AG08395 (cell line): ENCODE data around the gene NHSL1.

Experiments used
- DNase-seq: peaks from one replicate; pipeline ENCODE4 v3.0.0; 2012; ENCODE audit warnings: mixed read lengths, low spot score

Gene NHSL1, protein sequence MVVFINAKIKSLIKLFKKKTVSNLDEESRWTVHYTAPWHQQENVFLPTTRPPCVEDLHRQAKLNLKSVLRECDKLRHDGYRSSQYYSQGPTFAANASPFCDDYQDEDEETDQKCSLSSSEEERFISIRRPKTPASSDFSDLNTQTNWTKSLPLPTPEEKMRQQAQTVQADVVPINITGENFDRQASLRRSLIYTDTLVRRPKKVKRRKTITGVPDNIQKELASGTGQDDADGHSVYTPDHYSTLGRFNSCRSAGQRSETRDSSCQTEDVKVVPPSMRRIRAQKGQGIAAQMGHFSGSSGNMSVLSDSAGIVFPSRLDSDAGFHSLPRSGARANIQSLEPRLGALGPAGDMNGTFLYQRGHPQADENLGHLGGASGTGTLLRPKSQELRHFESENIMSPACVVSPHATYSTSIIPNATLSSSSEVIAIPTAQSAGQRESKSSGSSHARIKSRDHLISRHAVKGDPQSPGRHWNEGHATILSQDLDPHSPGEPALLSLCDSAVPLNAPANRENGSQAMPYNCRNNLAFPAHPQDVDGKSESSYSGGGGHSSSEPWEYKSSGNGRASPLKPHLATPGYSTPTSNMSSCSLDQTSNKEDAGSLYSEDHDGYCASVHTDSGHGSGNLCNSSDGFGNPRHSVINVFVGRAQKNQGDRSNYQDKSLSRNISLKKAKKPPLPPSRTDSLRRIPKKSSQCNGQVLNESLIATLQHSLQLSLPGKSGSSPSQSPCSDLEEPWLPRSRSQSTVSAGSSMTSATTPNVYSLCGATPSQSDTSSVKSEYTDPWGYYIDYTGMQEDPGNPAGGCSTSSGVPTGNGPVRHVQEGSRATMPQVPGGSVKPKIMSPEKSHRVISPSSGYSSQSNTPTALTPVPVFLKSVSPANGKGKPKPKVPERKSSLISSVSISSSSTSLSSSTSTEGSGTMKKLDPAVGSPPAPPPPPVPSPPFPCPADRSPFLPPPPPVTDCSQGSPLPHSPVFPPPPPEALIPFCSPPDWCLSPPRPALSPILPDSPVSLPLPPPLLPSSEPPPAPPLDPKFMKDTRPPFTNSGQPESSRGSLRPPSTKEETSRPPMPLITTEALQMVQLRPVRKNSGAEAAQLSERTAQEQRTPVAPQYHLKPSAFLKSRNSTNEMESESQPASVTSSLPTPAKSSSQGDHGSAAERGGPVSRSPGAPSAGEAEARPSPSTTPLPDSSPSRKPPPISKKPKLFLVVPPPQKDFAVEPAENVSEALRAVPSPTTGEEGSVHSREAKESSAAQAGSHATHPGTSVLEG (N-terminal part only)

DNA sequence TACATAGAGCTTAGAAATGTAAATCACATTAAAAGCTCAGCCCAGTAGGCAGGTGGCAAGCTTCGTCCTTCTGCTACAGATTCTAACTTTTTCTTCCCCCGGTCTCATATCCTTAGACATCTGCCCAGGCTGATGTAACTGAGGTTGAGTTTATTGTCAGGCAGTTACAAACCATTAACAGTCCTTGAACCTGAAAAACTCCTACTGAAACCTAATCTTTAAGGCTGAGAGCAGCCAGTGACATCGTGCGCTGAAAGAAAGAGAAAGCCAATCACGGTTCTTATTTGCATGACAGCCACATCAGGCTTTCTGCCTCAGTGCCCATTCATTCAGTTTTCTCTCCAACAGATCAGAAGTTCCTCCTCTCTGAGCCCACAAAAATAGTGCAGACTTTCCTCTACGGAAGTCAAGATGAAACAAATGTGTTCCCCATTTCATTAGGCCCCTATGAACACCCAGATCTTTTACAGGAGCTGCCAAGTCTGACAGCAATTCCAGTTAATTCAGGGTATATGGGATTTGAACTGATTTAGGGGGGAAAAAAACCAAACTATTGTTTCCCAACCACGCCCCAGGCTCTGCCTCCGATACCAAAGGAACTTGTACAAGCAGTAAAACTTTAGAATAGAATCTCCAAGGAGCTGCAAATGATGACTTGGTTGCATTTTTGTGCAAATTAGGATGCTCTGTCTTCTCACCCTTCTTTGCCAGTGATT is at the start of gene NHSL1:
Gene NHSL1 (minus strand): TSS at position 192 of the 716 bp plus-strand sequence. CDS start 204 bp downstream, outside the sequence.
- no peak for DNase-seq

DNA sequence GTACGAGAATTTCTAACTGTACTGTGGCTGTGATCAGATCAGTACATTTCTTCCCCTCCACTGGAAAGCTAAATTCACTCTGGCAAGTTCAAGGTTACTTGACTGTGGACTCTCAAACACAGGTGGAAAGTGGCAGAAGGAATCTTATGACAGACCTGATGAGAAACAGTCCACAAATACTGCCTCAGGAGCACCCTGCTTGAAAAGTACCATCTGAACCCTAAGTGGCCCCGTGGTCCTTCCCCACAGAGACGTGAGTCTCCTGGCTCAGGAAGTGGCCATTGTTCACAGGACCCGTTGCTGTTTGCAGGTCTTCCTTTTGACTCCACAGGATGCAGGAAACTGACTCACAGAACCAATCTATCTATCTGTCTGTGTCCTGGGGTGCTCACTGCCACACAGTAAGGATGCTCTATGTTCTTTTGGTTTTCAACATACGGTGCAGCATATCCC is 47.5 kb upstream of the NHSL1 start:
- no peak for DNase-seq

DNA sequence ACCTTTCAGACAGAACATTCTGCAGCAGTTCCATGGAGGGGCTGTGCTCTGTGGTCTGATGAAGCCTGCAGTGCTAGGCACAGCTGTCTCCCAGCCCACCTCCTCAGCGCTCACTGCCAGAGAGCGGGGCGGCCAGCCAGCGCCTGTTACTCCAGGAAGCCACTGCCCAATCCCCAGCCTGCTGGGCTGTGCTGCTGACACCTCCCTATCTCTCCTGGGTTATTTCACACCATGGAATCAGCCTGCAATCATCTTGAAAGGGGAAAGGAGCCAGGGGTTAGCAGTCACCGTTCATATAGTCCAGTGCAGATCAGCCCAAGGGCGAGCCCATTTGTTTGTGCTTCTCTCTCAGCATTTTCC is 46.3 kb upstream of the NHSL1 start:
- DNase-seq: peak; percentile 58

DNA sequence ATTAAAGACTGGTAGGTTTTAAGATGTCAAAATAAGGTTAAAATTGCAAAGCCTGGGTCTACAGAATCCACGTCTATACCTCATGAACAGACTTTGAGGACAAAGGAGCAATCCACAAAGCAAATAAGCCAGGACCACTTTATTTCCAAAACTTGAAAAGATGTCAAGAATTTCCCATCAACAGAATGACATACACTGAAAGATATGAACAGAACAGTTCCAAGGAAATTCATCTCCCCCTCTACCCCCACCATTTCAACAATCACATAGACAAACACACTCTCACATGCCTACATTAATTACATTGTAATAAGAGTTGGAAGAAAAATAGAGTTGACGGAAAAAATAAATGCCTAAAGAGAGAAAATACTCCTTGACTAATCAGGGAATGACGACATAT is 45.2 kb upstream of the NHSL1 start:
- no peak for DNase-seq

DNA sequence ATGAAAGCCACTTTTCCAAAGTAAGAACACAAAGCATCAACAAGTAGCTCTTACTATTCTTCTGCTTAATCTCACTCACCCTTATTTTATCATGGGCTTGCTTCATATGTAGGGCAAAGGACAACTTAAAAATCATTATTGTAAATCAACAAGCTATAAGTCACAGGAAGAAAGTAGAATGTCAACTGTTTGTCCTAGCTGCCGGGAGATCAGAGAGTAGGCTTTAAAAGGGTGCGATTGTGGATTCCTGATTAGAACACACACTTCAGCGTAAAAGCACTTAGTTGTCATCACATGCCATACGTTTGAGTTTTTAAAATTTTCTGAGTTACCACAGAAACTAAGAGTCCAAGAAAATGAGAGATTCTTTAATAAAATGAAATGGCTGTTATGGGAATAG is 44.4 kb upstream of the NHSL1 start:
- no peak for DNase-seq

DNA sequence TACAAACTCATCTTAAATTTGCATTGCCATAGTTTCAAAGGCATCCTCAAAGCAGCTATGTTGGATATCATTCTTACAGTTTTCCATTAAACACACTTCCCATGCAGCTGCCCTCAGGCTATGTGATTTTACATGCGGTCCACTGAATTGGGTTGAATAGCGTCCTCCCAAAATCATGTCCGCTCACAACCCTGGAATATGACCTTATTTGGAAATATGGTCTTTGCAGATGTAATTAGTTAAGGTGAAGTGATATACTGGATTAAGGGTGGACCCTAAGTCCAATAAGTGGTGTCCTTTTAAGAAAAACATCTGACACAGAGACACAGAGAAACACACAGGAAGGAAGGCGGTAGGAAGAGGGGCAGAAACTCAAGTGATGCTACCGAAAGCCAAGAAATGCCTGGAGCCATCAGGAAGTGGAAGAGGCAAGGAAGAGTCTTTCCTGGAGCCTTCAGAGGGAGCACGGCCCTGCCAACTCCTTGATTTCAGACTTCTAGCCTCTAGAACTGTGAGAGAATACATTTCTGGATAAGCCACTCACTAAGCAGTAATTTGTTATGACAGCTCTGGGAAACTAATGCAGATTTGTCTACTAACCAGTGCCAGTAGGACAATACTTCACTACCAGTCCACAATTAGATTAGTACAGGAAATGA is 42.7 kb upstream of the NHSL1 start:
- DNase-seq: no peak

DNA sequence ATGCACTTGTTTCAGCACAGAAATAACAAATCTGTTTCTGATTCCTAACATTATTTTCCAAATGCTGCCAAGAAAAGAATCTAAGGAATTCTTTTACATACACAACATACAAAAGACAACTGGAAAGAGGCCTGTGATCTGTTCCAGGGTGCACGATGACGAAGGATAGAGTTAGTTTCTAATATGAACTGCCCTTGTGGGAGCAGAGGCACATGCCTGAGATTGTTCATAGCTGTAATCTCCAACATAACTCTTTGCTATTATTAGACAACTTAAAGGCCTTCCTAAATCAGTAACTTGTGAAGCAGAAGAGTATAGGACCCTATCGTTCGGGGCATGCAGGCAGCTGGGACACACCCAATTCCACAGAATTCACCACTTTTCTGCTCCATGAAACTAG is 41.2 kb upstream of the NHSL1 start:
- DNase-seq: peak; percentile 53

DNA sequence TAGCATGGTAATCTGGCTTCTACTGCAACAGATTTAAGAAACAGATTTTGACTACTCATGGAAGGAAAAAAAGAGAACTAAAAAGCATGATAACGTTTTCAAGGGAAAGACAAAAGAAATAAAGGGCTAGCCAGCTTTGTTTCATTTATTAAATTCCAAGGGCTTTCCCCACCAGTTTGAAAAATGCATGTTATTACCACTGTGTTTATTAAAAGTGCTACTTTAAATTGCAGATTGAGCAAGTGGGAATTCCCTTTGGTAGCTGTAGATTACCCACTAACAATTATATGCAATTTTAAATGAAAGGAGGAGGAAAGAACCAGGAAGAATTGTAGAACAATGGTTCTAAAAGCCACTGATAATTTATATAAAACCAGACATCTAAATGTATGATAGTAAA is 40.6 kb upstream of the NHSL1 start:
- DNase-seq: no peak

DNA sequence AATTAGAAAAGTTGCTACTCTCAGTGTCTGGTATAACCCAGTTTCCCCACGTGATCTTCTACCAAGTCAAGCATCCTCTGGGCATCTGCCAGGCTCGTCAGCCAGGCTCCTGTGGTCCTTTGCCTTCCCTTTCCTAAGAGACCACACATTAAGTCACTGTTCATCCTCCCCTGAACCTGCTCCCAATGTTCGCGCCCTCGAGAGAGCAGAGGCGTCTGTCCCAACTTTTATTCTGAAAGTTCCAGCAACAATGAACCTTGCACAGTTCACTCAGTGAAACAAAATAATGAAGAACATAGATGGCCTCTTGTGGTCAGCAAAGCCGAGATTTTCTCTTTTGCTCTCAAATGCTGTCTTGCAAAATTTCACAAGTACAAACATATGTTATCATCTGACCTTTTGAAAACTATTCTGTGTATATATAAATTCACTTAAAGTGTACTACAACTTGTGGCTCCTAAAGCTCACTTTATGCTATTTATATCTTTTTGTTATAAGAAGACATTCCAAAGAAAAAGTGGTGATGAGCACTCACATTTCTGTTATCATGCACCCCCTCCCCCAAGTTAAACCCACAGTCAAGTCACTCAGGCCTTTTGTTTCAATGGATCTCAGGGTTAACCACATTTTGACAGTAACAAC is 39.2 kb upstream of the NHSL1 start:
- DNase-seq: no peak

DNA sequence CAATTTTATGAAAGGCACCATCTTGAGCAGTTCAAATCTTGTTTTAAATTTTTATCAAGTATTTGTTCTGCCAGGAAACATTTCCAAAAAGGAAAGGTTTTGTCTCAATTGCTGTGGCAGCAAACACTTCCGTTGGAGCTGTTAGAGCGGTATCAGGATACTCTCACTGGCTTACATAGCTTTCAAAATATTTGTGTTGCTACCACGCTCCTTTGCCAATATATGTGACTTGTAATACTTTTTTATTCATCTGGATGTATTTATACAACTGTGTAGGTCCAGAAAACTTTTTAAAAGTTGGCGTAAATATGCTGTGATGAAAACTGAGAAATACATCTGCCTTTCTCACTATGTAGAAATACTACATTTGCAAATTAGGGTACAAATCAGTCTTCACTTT is 37.8 kb upstream of the NHSL1 start:
- DNase-seq: peak; percentile 46

DNA sequence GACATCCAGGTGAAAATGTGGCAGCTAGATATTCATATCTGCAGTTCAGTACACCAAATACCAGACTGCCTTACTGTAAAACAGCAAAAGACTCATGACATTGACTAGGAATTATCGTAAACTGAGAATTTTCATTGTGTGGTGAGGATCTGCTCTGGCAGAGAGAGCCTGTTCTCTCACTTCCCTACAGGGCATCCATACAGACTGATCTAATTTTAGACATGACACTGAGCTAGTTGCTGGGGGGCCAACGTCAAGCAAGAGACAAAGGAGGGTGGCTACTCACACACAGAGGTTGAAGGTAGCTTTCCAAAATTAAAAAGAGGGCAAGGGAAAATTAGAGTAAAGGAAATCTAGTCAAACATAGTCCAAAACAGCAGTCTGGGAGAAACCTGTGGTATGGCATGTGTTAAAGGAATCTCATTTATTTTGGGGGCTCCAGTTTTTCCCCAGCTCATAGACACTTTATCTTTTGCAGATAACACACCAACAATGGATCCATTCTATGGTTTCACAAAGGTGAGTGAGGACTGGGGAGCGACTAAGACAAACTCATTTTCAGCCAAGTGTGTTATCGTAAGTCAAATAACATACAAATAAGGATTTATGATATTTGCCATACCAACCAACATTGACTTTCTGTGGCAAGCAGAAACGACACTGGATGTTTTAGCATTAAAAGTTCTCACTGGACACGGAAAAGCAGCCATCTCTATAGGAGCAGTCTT is 36.6 kb upstream of the NHSL1 start:
- no peak for DNase-seq

DNA sequence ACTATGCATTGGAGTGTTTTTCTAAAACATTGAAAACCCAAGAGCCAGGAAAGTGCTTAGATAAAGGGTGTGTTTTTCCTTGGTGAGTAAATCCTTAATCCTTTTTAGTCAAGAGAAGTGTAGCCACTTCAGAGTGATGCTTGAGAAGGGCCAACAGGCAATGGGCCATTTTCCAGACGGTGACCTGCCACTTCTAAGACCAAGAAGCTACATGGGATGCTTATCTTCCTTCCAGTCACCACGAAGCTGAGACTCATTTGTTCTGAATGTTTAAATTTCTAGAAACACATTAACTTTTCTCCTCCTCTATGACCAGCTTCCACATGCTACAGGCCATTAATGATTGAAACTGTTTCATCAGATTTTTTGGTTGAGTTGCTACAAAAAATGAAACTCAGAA is 34.4 kb upstream of the NHSL1 start:
- no peak for DNase-seq

DNA sequence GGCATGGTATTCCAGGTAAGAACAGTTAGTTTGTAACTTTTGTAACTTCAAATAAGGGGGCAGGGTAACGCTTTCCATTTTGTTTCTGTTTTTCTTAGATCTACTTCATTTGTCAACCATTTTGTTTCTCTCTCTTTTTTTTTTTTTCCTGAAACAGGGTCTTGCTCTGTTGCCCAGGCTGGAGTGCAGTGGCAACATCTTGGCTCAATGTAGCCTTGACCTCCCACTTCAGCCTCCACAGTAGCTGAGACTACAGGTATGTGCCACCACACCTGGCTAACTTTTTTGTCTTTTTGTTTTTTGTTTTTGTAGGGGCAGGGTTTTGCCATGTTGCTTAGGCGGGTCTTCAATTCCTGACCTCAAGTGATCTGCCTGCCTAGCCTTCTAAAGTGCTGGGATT is 32.1 kb upstream of the NHSL1 start:
- no peak for DNase-seq

DNA sequence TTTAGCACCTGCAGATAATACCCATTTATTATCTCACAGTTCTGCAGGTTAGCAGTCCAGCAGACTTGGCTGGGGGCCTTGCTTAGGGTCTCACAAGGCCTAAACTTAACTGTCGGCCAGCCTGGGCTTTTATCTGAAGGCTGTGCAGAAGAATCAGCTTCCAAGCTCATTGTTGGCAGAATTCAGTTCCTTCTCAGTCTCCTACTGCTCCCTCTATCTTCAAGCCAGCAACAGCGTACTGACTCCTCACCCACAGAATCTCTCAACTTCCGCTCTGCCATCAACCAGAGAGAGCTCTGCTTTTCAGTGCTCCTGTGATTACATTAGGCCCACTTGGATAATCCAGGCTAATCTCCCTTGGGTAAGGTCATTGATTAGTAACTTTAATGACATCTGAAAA is 30.2 kb upstream of the NHSL1 start:
- DNase-seq: no peak

DNA sequence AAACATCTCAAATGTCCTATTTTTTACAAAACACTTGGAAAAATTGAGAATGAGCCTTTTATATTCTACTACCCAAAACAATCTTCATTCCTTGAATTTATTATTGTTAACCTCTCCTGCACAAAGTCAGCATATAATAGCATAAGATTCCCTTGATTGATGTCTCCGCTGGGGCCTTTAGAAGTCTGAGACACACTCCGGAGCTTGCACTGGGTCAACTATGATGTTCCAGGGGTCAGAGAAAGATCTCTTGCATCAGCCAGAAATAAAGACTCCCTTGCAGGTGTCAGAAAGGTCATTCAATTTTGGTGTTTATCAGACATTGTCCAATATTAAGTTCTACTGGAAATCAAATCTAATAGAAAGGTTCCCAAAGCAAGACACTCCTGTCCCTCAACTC is 29.7 kb upstream of the NHSL1 start:
- DNase-seq: no peak

DNA sequence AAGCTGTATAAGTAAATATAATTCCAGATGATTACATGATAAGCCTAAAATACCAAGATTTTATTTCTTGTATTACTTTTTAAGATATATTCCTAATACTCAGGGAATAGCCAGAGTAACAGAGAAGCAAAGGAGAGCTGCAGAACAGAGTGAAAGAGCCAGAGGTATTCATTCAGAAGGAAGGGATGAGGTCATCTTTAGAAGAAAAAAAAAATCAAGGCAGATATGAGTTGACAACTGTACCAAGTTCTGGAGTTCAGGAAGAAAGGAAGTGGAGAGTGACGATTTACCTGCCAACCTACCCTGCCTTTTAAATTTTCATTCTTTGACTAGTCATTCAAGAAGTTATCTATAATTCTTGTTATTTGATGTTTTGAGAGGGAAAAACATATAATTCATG is 28.8 kb upstream of the NHSL1 start:
- DNase-seq: no peak

DNA sequence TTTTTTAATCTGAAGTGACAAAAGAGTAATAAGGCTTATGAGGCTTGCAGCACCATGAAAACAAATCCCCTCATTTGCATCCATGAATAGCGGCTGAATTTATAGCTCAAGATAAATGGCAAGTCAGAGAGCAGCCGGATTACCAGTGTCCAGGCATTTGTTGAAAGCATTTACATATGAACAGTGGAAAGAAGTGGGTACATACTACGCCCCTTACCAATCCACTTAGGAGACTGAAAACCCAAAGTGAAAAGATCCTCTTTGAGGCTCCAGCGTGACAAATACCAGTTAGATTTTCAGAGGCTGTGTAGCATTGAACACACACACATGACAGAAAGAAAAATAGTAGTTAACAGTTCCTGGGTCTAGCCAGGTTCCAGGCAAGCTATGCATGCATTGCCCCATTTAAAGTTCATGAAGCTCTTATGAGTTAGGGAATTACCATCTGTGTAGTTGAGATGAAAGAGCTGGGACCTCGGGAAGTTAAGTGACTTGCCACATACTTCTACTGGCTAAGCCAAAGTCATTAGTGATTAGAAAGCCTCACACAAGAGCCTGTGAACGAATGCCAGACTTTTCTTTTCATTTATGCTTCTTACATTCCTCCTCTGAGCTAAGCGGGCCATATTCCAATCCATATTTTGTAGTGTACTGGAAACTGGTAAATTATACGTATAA is 28.3 kb upstream of the NHSL1 start:
- DNase-seq: no peak

DNA sequence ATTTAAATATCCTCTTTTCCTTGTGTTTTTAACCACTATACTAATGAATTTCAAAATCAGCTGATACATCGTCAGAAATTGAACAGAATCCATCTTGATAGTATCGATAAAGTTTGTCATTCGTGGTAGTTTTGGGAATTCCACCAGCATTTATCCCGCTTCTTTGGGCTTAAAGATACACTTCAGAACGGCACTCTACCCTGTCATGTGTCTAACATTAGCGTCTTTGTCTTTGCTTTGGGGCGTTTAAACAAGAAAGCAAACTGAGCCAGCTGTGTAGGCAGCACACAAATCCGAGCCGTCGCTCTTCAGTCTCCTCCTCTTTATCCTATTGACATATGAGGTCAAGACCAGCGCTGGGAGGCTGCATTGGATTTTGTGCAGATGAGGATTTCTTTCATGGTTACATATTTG is 27.5 kb upstream of the NHSL1 start:
- DNase-seq: no peak

DNA sequence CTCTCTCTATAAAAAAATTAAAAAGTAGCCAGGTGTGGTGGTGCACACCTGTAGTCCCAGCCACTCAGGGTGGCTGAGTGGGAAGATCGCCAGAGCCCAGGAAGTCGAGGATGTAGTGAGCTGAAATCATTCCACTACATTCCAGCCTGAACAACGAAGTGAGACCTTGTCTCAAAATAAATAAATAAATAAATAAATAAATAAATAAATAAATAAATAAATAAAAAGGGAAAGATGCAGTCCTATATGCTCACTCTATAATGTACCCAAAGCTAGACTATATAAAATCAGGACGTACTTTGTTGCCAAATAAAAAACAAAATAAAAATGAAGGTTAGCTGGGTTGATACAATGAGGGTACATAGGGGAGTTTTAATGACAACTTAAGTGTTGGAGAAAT is 26.1 kb upstream of the NHSL1 start:
- DNase-seq: no peak
